ENCODE measurements around the gene FTH1. TPM values are rescaled to one million over a fixed set of nuclear protein-coding genes. Genes with fewer than 3 reads are reported as not detected.
A peak's percentile ranks its signal among the peaks of the same experiment; 100 is the strongest.

Gene FTH1
- total and polyA plus RNA-seq, 2 of the 13 experiments (the other 11 are each of a cell fraction or from before 2014, with no cell fraction given) = 607 to 760 TPM

DNA sequence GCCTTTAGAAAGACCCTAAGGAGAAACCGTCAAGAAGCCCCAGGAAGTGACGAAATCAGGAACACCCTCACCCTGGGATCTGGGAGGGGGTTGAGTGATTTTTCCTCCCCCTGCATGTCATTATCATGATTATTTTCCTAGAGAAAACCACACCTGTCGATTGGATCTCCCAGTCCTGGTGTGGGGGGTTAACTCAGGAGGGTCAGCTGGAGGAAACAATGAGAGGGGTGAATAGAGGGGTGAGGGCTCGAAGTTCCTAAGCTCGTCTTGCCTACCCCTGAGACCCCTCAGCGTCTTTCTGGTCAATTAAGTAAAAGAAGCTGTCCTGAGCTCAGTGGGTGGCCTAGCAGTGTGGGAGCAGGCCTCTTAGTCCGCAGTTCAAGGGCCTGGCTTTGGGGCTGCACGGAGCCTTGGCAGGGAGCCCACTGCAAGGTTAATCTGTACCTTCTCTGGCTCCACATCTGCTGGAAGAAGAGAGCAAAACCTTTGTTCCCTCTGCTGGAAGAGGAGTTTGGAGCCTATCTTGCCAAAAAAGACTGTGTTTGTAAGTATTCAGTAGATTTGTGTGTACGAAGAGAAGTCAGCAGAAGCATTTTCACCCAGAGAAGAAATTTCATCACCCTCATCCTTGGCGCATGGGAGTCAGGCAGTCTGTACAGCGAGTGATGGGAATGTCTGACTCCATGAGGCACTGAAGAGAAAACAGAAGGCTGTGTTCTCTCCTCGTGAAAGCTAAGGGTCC, 34.2 kb upstream of the FTH1 start (continued):
- TF ChIP-seq HNF1A (IDR thresholded peaks at IDR 0.05; ENCODE audit: low read depth) (peak; percentile 65), HNF1A (CRISPR knock-in tag; IDR thresholded peaks at IDR 0.05; ENCODE audit: borderline replicate concordance) (peak; percentile 85; the same call in 1 of the 2 replicates), HOXD1 (CRISPR knock-in tag; IDR thresholded peaks at IDR 0.05) (no peak), ZNF674 (CRISPR knock-in tag; IDR thresholded peaks at IDR 0.05; ENCODE audit: low read depth) (no peak), SYNCRIP (IDR thresholded peaks at IDR 0.05; ENCODE audit: insufficient read depth, low read depth, low read length) (no peak), FOXK2 (IDR thresholded peaks at IDR 0.05) (no peak), TAF15 (IDR thresholded peaks at IDR 0.05; ENCODE audit: low read depth, low read length, poor library complexity, severe bottlenecking) (no peak), ZNF724P (CRISPR knock-in tag; IDR thresholded peaks at IDR 0.05; ENCODE audit: borderline replicate concordance) (no peak; the same call in 1 of the 2 replicates), TBL1XR1 (IDR thresholded peaks at IDR 0.05; ENCODE audit: borderline replicate concordance, low read length, partially characterized antibody) (no peak), ZNF282 (IDR thresholded peaks at IDR 0.05; ENCODE audit: partially characterized antibody) (no peak), WIZ (CRISPR knock-in tag; IDR thresholded peaks at IDR 0.05) (no peak), NR2F2 (IDR thresholded peaks at IDR 0.05; ENCODE audit: borderline replicate concordance, low read depth) (no peak), ZNF557 (CRISPR knock-in tag; IDR thresholded peaks at IDR 0.05) (no peak), ZNF605 (CRISPR knock-in tag; IDR thresholded peaks at IDR 0.05) (no peak), ZFP91 (CRISPR knock-in tag; IDR thresholded peaks at IDR 0.05; ENCODE audit: borderline replicate concordance) (0 out of 2 replicates have a peak, but pooled peaks have one; percentile 33), HNRNPL (IDR thresholded peaks at IDR 0.05; ENCODE audit: low read depth, low read length) (no peak; the same call in 1 of the 2 replicates), HNF4G (IDR thresholded peaks at IDR 0.05; ENCODE audit: borderline replicate concordance, low read depth, low read length) (peak; percentile 70), HNF4G (CRISPR knock-in tag; IDR thresholded peaks at IDR 0.05; ENCODE audit: borderline replicate concordance, low read depth) (no peak), ZBTB21 (CRISPR knock-in tag; IDR thresholded peaks at IDR 0.05) (no peak), MTF2 (CRISPR knock-in tag; IDR thresholded peaks at IDR 0.05; ENCODE audit: borderline replicate concordance) (no peak), ZC3H4 (CRISPR knock-in tag; IDR thresholded peaks at IDR 0.05; ENCODE audit: borderline replicate concordance) (0 out of 2 replicates have a peak, but pooled peaks have one; percentile 27), KMT2B (CRISPR knock-in tag; IDR thresholded peaks at IDR 0.05) (peak; percentile 41)
- TF ChIP-seq, protein P1, sequence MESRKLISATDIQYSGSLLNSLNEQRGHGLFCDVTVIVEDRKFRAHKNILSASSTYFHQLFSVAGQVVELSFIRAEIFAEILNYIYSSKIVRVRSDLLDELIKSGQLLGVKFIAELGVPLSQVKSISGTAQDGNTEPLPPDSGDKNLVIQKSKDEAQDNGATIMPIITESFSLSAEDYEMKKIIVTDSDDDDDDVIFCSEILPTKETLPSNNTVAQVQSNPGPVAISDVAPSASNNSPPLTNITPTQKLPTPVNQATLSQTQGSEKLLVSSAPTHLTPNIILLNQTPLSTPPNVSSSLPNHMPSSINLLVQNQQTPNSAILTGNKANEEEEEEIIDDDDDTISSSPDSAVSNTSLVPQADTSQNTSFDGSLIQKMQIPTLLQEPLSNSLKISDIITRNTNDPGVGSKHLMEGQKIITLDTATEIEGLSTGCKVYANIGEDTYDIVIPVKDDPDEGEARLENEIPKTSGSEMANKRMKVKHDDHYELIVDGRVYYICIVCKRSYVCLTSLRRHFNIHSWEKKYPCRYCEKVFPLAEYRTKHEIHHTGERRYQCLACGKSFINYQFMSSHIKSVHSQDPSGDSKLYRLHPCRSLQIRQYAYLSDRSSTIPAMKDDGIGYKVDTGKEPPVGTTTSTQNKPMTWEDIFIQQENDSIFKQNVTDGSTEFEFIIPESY (CRISPR knock-in tag; IDR thresholded peaks at IDR 0.05) = 0 out of 2 replicates have a peak, but pooled peaks have one; percentile 19

Measured in HepG2 (cell line).